Measurements from ENCODE around the gene EYA4. TPM values are rescaled to one million over a fixed set of nuclear protein-coding genes. Genes with fewer than 3 reads are reported as not detected.
"Not testable (repeated sequence)": the region's sequence is repeated elsewhere in the genome, so short reads cannot be mapped to it uniquely, and the experiment has no call there.

The EYA4 gene
- total RNA-seq, 1 donor from 2014 or later = 8.1 TPM

DNA sequence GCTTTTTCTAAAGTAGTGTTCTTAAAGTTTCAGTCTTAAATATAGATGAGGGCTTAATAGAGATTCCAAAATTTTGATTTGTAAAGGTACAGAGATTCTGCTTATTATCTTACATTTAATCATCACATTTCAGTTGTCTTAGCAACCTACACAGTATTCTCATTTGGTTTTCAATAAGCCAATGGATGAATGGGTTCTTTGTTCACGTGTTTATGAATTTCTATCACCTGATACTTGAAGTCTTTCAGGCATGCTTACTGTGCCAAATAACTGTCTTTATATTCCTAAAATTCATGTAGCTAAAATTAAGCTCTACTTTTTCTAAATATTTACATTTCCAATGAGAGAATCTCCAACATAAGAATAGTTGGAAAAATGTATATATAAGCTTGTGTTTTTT, 152.7 kb downstream of the EYA4 start:
- H3K27me3 Mint-ChIP-seq (ENCODE audit: unreplicated experiment) = no peaks in the 10 kb centered on the region
- no peak for TF ChIP-seq CTCF (IDR thresholded peaks at IDR 0.05; ENCODE audit: unreplicated experiment)
- no peak for DNase-seq (ENCODE audit: low spot score)
- H3K4me1 Mint-ChIP-seq (ENCODE audit: unreplicated experiment) = peaks cover 10% of the 10 kb centered on the region
- no peaks in the 10 kb centered on the region for H3K9me3 Mint-ChIP-seq (ENCODE audit: unreplicated experiment)
- no peaks in the 10 kb centered on the region for H3K36me3 Mint-ChIP-seq (ENCODE audit: low read depth, unreplicated experiment)
- H3K27ac Mint-ChIP-seq (ENCODE audit: unreplicated experiment) = no peak overlapping the region
- no peak overlapping the region for H3K4me3 Mint-ChIP-seq (ENCODE audit: unreplicated experiment)

- Mint-ChIP-seq H3K4me3 (ENCODE audit: unreplicated experiment) (no peak overlapping the region), H3K27ac (ENCODE audit: unreplicated experiment) (no peak overlapping the region)
- TF ChIP-seq CTCF (IDR thresholded peaks at IDR 0.05; ENCODE audit: unreplicated experiment) = no peak
These were observed 153.5 kb downstream of the EYA4 start for GRCh38 chr6:133394630-133395029.

GRCh38 chr6:133396233-133396983, 155.3 kb downstream of the EYA4 start:
- H3K36me3 Mint-ChIP-seq (ENCODE audit: low read depth, unreplicated experiment) = no peaks in the 10 kb centered on the region
- peaks cover 10% of the 10 kb centered on the region for H3K4me1 Mint-ChIP-seq (ENCODE audit: unreplicated experiment)
- TF ChIP-seq CTCF (IDR thresholded peaks at IDR 0.05; ENCODE audit: unreplicated experiment) = no peak
- H3K27me3 Mint-ChIP-seq (ENCODE audit: unreplicated experiment) = no peaks in the 10 kb centered on the region
- no peak overlapping the region for H3K4me3 Mint-ChIP-seq (ENCODE audit: unreplicated experiment)
- no peak overlapping the region for H3K27ac Mint-ChIP-seq (ENCODE audit: unreplicated experiment)
- DNase-seq (ENCODE audit: low spot score) = no peak
- no peaks in the 10 kb centered on the region for H3K9me3 Mint-ChIP-seq (ENCODE audit: unreplicated experiment)

More at GRCh38 chr6:133394630-133395029, 153.5 kb downstream of the EYA4 start:
- no peaks in the 10 kb centered on the region for H3K9me3 Mint-ChIP-seq (ENCODE audit: unreplicated experiment)
- H3K4me1 Mint-ChIP-seq (ENCODE audit: unreplicated experiment) = peaks cover 10% of the 10 kb centered on the region
- no peak for DNase-seq (ENCODE audit: low spot score)
- no peaks in the 10 kb centered on the region for H3K36me3 Mint-ChIP-seq (ENCODE audit: low read depth, unreplicated experiment)
- no peaks in the 10 kb centered on the region for H3K27me3 Mint-ChIP-seq (ENCODE audit: unreplicated experiment)

DNA sequence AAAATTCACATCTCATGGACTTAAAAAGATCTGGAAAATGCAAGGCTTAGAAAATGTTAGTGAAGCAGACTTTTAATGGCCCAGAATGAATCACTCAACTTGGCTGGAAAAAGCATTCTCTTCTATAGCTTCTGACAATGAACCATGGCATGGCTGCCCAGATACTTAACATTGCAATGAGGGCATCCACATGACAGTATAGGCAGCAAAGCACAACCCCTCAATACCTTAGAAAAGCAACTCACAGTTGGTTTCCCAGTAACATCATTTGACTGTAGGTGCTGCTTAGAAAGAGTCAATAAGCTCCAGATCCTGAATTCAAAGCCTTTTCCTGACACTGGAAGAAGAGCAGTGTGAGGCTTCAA, 155.8 kb downstream of the EYA4 start:
- no peak for TF ChIP-seq CTCF (IDR thresholded peaks at IDR 0.05; ENCODE audit: unreplicated experiment)
- Mint-ChIP-seq H3K4me1 (ENCODE audit: unreplicated experiment) (peaks cover 11% of the 10 kb centered on the region), H3K36me3 (ENCODE audit: low read depth, unreplicated experiment) (no peaks in the 10 kb centered on the region), H3K27ac (ENCODE audit: unreplicated experiment) (no peak overlapping the region), H3K27me3 (ENCODE audit: unreplicated experiment) (no peaks in the 10 kb centered on the region), H3K9me3 (ENCODE audit: unreplicated experiment) (no peaks in the 10 kb centered on the region), H3K4me3 (ENCODE audit: unreplicated experiment) (no peak overlapping the region)
- DNase-seq (ENCODE audit: low spot score) = no peak

- H3K27me3 Mint-ChIP-seq (ENCODE audit: unreplicated experiment); DNase-seq (ENCODE audit: low spot score); H3K36me3 Mint-ChIP-seq (ENCODE audit: low read depth, unreplicated experiment); H3K9me3 Mint-ChIP-seq (ENCODE audit: unreplicated experiment); H3K4me3 Mint-ChIP-seq (ENCODE audit: unreplicated experiment): not testable (repeated sequence)
- Mint-ChIP-seq H3K27ac (ENCODE audit: unreplicated experiment) (peak overlapping the region; percentile 55), H3K4me1 (ENCODE audit: unreplicated experiment) (peaks cover 12% of the 10 kb centered on the region)
These were observed 156.4 kb downstream of the EYA4 start for GRCh38 chr6:133397601-133398000.

Measured in endothelial cell (in vitro differentiated cells).